Measurements from ENCODE around the gene MYH7. TPM values are rescaled to one million over a fixed set of nuclear protein-coding genes. Genes with fewer than 3 reads are reported as not detected.

Gene MYH7
- total and polyA plus RNA-seq, 2 donors (not counting 1 experiment from before 2014, with no cell fraction given), result not detected

- TF ChIP-seq CTCF (conservative IDR thresholded peaks at IDR 0.05 in 1 of 2, IDR thresholded peaks at IDR 0.05 in 1 of 2; ENCODE audit: low read depth in 1 of 2, low read length in 2 of 2) (no peak), EZH2 (IDR thresholded peaks at IDR 0.05; ENCODE audit: low read length, missing control alignments) (no peak)
- Histone ChIP-seq H3K9me3 (ENCODE audit: control insufficient read depth, insufficient read depth, low read depth, low read length) (no peaks in the 10 kb centered on the region), H3K4me2 (ENCODE audit: extremely low read depth, insufficient read depth, low read length) (no peak overlapping the region), H3K27ac (ENCODE audit: insufficient read depth, low read length) (no peak overlapping the region), H3K27me3 (ENCODE audit: control insufficient read depth, insufficient read depth, low read length) (peaks cover 2% of the 10 kb centered on the region), H3K79me2 (ENCODE audit: control insufficient read depth, insufficient read depth, low read length) (no peaks in the 10 kb centered on the region), H3K4me1 (ENCODE audit: control insufficient read depth, extremely low read depth, insufficient read depth, low read length) (no peaks in the 10 kb centered on the region), H3K4me3 (replicated peaks in 1 of 4; ENCODE audit: control extremely low read depth in 1 of 4, insufficient read depth in 1 of 4, low read depth in 3 of 4, low read length in 4 of 4) (no peak overlapping the region), H3K9ac (ENCODE audit: insufficient read depth, low read length) (no peak overlapping the region), H2AFZ (ENCODE audit: low read length) (no peak overlapping the region), H3K36me3 (ENCODE audit: control insufficient read depth, insufficient read depth, low read length) (no peaks in the 10 kb centered on the region), H4K20me1 (ENCODE audit: control insufficient read depth, extremely low read depth, insufficient read depth, low read length) (no peaks in the 10 kb centered on the region)
- no peak for DNase-seq (ENCODE audit: low read depth in 2 of 2)
These were observed 28.6 kb downstream of the MYH7 start for GRCh38 chr14:23406725-23407355.

DNA sequence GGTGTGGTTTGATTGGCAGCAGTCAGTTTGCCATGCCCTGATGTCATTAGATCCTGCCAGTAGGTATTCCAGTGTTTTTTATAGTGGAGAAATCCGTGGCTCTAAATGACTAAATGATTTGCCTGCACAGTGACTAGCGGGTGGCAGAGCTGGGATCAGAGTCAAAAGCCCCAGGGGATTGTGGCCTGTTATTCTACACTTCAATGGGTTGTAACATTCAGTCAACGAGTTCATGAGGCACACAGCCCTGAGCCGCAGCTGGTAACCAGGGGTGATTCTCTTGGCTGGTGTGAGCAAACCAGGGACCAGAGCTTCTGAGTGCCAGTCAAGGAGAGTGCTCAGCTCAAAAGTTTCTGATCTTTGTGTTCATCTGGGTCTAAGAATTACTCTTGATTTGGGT lies 29.2 kb downstream of the MYH7 start:
- H3K36me3 ChIP-seq (ENCODE audit: control insufficient read depth, insufficient read depth, low read length), result no peaks in the 10 kb centered on the region
- H3K79me2 ChIP-seq (ENCODE audit: control insufficient read depth, insufficient read depth, low read length), result no peaks in the 10 kb centered on the region
- no peak overlapping the region for H2AFZ ChIP-seq (ENCODE audit: low read length)
- H3K27ac ChIP-seq (ENCODE audit: insufficient read depth, low read length), result no peak overlapping the region
- no peak for TF ChIP-seq EZH2 (IDR thresholded peaks at IDR 0.05; ENCODE audit: low read length, missing control alignments)
- TF ChIP-seq CTCF (conservative IDR thresholded peaks at IDR 0.05 in 1 of 2, IDR thresholded peaks at IDR 0.05 in 1 of 2; ENCODE audit: low read depth in 1 of 2, low read length in 2 of 2), result no peak
- no peaks in the 10 kb centered on the region for H4K20me1 ChIP-seq (ENCODE audit: control insufficient read depth, extremely low read depth, insufficient read depth, low read length)
- no peak for DNase-seq (ENCODE audit: low read depth in 2 of 2)
- no peak overlapping the region for H3K4me2 ChIP-seq (ENCODE audit: extremely low read depth, insufficient read depth, low read length)
- H3K27me3 ChIP-seq (ENCODE audit: control insufficient read depth, insufficient read depth, low read length), result no peaks in the 10 kb centered on the region
- H3K9ac ChIP-seq (ENCODE audit: insufficient read depth, low read length), result no peak overlapping the region
- no peak overlapping the region for H3K4me3 ChIP-seq (replicated peaks in 1 of 4; ENCODE audit: control extremely low read depth in 1 of 4, insufficient read depth in 1 of 4, low read depth in 3 of 4, low read length in 4 of 4)
- H3K9me3 ChIP-seq (ENCODE audit: control insufficient read depth, insufficient read depth, low read depth, low read length), result no peaks in the 10 kb centered on the region
- H3K4me1 ChIP-seq (ENCODE audit: control insufficient read depth, extremely low read depth, insufficient read depth, low read length), result no peaks in the 10 kb centered on the region

GRCh38 chr14:23405516-23406025 lies 29.9 kb downstream of the MYH7 start:
- no peak overlapping the region for H3K4me3 ChIP-seq (replicated peaks in 1 of 4; ENCODE audit: control extremely low read depth in 1 of 4, insufficient read depth in 1 of 4, low read depth in 3 of 4, low read length in 4 of 4)
- DNase-seq (ENCODE audit: low read depth in 2 of 2), result no peak
- H3K36me3 ChIP-seq (ENCODE audit: control insufficient read depth, insufficient read depth, low read length), result no peaks in the 10 kb centered on the region
- H3K9me3 ChIP-seq (ENCODE audit: control insufficient read depth, insufficient read depth, low read depth, low read length), result no peaks in the 10 kb centered on the region
- TF ChIP-seq EZH2 (IDR thresholded peaks at IDR 0.05; ENCODE audit: low read length, missing control alignments) (no peak), CTCF (conservative IDR thresholded peaks at IDR 0.05 in 1 of 2, IDR thresholded peaks at IDR 0.05 in 1 of 2; ENCODE audit: low read depth in 1 of 2, low read length in 2 of 2) (no peak)
- H4K20me1 ChIP-seq (ENCODE audit: control insufficient read depth, extremely low read depth, insufficient read depth, low read length), result no peaks in the 10 kb centered on the region
- no peak overlapping the region for H2AFZ ChIP-seq (ENCODE audit: low read length)
- H3K27ac ChIP-seq (ENCODE audit: insufficient read depth, low read length), result no peak overlapping the region
- no peaks in the 10 kb centered on the region for H3K79me2 ChIP-seq (ENCODE audit: control insufficient read depth, insufficient read depth, low read length)
- no peaks in the 10 kb centered on the region for H3K4me1 ChIP-seq (ENCODE audit: control insufficient read depth, extremely low read depth, insufficient read depth, low read length)
- H3K27me3 ChIP-seq (ENCODE audit: control insufficient read depth, insufficient read depth, low read length), result no peaks in the 10 kb centered on the region
- no peak overlapping the region for H3K9ac ChIP-seq (ENCODE audit: insufficient read depth, low read length)
- H3K4me2 ChIP-seq (ENCODE audit: extremely low read depth, insufficient read depth, low read length), result no peak overlapping the region
